PFSK-1 (cell line): Measurements from ENCODE around the gene TMEM203.

Source experiments
- FOXP2 ChIP-seq: optimal IDR thresholded peaks from 2 replicates; pipeline ENCODE3; 2011; ENCODE audit warnings: borderline replicate concordance, control low read depth, inconsistent platforms; ENCODE audit not compliant: insufficient read depth; ENCODE audit errors: extremely low read length, extremely low read depth
- POLR2AphosphoS5 ChIP-seq: IDR thresholded peaks from 2 replicates; pipeline ENCODE4 v1.6.1; 2012; ENCODE audit warnings: low read depth, mild to moderate bottlenecking, control low read depth, low read length, moderate library complexity
- SIN3A ChIP-seq: IDR thresholded peaks from 2 replicates; pipeline ENCODE4 v1.6.1; 2012; ENCODE audit warnings: mild to moderate bottlenecking, low read length, moderate library complexity, borderline replicate concordance; ENCODE audit not compliant: insufficient read depth
- TAF1 ChIP-seq: IDR thresholded peaks from 2 replicates; pipeline ENCODE4 v1.6.1; 2012; ENCODE audit warnings: low read length, control low read depth, borderline replicate concordance; ENCODE audit not compliant: insufficient read depth
- TF ChIP-seq, protein P1 (sequence below), 2 experiments: IDR thresholded peaks; 2 replicates each; pipeline versions ENCODE4 v1.6.1 to v1.8.0; 2011 to 2012; ENCODE audit warnings: low read depth in 2 of 2, low read length in 2 of 2, control low read depth in 1 of 2, inconsistent platforms in 1 of 2, mild to moderate bottlenecking in 1 of 2, moderate library complexity in 1 of 2; ENCODE audit not compliant: insufficient read depth in 1 of 2

TMEM203 gene

DNA sequence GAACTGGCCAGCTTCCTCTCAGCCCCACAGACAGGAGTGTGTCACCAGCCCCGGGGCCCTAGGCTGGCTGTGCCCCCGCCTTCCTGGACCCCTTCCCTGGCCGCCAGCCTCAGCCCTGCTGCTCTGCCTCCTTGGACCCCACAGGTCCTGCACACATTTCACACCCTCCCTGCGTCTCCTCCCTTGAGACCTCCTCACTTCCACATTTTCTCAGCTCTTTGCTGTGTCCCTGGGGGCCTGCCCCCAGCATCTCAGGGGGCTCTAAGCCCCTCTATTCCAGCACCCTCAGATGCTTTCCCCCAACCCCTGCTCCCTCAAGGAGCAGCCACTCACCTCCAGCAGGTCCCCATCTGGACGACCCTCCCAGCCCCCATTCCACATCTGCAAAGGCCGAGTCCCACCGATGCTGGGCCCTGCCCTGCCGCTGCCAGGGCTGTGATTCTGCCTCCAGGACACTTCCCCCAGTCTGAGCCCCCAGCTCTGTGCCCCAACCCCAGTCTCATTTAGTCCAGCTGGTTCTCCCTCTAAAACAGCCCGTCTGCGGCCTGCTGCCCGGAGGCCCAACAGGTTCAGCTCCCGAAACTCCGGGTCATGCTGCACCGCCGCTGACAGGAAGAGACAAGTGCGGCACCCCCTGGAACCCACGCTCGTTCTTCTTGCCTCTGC lies 29.4 kb upstream of the TMEM203 start:
- TF ChIP-seq POLR2AphosphoS5 (no peak), SIN3A (no peak), FOXP2 (no peak), TAF1 (no peak)
- TF ChIP-seq, protein P1, sequence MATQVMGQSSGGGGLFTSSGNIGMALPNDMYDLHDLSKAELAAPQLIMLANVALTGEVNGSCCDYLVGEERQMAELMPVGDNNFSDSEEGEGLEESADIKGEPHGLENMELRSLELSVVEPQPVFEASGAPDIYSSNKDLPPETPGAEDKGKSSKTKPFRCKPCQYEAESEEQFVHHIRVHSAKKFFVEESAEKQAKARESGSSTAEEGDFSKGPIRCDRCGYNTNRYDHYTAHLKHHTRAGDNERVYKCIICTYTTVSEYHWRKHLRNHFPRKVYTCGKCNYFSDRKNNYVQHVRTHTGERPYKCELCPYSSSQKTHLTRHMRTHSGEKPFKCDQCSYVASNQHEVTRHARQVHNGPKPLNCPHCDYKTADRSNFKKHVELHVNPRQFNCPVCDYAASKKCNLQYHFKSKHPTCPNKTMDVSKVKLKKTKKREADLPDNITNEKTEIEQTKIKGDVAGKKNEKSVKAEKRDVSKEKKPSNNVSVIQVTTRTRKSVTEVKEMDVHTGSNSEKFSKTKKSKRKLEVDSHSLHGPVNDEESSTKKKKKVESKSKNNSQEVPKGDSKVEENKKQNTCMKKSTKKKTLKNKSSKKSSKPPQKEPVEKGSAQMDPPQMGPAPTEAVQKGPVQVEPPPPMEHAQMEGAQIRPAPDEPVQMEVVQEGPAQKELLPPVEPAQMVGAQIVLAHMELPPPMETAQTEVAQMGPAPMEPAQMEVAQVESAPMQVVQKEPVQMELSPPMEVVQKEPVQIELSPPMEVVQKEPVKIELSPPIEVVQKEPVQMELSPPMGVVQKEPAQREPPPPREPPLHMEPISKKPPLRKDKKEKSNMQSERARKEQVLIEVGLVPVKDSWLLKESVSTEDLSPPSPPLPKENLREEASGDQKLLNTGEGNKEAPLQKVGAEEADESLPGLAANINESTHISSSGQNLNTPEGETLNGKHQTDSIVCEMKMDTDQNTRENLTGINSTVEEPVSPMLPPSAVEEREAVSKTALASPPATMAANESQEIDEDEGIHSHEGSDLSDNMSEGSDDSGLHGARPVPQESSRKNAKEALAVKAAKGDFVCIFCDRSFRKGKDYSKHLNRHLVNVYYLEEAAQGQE (IDR thresholded peaks at IDR 0.05; ENCODE audit: insufficient read depth in 1 of 2, low read depth in 2 of 2, low read length in 2 of 2): no peak

DNA sequence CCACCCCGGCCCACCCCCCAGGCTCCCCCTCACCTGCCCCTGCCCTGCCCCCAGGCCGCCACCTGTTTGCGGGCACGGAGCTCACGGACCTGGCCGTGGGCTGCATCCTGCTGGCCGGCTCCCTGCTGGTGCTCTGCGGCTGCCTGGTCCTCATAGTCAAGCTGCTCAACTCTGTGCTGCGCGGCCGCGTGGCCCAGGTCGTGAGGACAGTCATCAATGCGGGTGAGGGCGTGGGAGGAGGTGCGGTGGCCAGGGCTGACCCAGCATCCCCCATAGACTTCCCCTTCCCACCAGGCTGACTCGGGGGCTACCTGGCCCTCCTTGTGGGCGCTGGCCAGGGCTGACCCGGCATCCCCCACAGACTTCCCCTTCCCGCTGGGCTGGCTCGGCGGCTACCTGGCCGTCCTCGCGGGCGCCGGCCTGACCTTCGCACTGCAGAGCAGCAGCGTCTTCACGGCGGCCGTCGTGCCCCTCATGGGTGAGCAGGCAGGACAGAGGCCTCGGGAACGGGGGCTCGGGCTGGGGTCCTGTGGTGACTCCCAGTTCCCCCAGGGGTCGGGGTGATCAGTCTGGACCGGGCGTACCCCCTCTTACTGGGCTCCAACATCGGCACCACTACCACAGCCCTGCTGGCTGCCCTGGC lies 28.7 kb upstream of the TMEM203 start:
- TF ChIP-seq SIN3A: no peak
- TF ChIP-seq TAF1: no peak
- TF ChIP-seq, protein P1 (IDR thresholded peaks at IDR 0.05; ENCODE audit: insufficient read depth in 1 of 2, low read depth in 2 of 2, low read length in 2 of 2): no peak
- no peak for TF ChIP-seq POLR2AphosphoS5
- no peak for TF ChIP-seq FOXP2

DNA sequence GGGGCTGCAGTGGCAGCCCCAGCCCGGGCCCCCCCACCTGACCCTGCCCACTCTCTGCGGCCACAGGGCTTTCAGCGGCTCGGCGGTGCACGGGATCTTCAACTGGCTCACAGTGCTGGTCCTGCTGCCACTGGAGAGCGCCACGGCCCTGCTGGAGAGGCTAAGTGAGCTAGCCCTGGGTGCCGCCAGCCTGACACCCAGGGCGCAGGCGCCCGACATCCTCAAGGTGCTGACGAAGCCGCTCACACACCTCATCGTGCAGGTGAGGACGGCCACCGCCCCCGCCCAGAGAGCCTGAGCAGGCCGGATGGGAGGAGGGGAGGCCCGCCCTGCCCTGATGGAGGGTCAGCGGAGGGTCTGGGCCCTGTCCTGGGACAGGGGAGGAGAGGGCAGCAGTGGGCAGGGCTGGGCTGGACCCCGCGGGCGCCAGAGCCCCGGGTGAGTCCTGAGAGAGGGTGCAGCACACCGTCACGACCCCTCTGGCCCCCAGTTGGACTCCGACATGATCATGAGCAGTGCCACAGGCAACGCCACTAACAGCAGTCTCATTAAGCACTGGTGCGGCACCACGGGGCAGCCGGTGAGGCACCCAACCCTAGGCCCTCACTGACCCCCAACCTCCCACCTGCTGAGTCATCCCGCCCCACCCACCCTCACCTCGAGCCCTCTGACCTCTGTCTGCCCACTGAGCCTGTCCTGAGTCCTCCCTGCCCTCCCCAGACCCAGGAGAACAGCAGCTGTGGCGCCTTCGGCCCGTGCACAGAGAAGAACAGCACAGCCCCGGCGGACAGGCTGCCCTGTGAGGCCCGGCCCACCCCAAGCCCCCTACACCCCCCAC lies 27.9 kb upstream of the TMEM203 start:
- TF ChIP-seq POLR2AphosphoS5 (no peak), TAF1 (no peak), FOXP2 (no peak), SIN3A (no peak)
- TF ChIP-seq, protein P1 (IDR thresholded peaks at IDR 0.05; ENCODE audit: insufficient read depth in 1 of 2, low read depth in 2 of 2, low read length in 2 of 2): no peak

DNA sequence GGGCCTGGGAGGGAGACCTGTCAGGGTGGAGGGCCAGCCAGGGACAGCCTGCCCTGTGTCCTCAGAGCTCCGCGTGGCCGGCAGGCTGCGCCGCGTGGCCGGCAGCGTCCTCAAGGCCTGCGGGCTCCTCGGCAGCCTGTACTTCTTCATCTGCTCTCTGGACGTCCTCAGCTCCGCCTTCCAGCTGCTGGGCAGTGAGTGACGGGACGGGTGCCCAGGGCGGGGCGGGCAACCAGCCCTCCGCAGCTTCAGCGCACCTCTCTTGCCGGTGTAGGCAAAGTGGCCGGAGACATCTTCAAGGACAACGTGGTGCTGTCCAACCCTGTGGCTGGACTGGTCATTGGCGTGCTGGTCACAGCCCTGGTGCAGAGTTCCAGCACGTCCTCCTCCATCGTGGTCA lies 27.1 kb upstream of the TMEM203 start:
- TF ChIP-seq, protein P1 (IDR thresholded peaks at IDR 0.05; ENCODE audit: insufficient read depth in 1 of 2, low read depth in 2 of 2, low read length in 2 of 2): no peak
- TF ChIP-seq POLR2AphosphoS5: no peak
- TF ChIP-seq SIN3A: no peak
- TF ChIP-seq FOXP2: no peak
- no peak for TF ChIP-seq TAF1
